HG02938 (cell line): ENCODE data around the gene OR51M1.
"Not testable (repeated sequence)": the region's sequence is repeated elsewhere in the genome, so short reads cannot be mapped to it uniquely, and the experiment has no call there.

ENCODE experiments used
- ATAC-seq: cut with Tn5 transposase; IDR thresholded peaks from one replicate; pipeline ENCODE4 v1.9.1; 2021; ENCODE audit warnings: mild to moderate bottlenecking, moderate library complexity; ENCODE audit not compliant: unreplicated experiment

OR51M1 gene, protein sequence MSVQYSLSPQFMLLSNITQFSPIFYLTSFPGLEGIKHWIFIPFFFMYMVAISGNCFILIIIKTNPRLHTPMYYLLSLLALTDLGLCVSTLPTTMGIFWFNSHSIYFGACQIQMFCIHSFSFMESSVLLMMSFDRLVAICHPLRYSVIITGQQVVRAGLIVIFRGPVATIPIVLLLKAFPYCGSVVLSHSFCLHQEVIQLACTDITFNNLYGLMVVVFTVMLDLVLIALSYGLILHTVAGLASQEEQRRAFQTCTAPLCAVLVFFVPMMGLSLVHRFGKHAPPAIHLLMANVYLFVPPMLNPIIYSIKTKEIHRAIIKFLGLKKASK

DNA sequence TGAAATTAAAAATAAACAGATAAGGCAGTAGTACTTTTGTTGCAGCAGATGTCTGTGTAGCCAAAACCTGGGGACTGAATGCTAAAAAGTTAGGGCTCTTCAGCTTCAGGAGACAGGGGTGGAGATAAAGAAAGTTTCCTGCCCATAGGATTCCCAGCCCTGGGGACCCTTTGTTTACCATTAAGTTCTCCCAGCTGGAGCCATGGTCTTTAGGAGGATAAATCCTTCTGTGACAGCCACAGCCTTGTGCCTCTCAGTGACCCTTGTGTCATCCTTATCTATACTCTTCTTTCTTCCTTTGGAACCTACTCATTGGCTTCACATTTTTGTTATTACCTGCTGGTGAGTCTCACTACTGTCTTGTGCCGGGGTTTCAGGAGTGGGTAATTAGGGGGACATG is at the start of gene OR51M1:
OR51M1 (plus strand) TSS at position 237 of the 400 bp plus-strand sequence. CDS start 5,587 bp downstream, outside the sequence.
- no peak for ATAC-seq

DNA sequence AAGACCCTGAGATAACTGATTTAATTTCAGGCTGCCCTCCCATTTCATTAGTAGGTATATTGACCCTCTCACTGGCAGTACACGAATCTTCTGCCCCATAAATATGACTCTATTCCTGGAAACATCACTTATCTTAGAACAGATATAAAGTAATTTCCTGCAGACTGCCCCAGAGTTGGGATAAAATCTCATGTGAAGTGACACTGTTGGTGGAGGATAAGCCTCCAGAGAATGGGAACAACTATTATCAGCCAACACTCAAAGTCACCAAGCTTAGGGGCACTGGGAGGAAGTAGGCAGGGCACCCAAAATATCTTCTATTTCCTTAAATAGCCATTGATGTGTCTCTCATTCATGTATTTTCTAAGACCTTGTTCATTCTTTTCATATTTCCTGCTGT is 48.4 kb upstream of the OR51M1 start:
- ATAC-seq: no peak

GRCh38 chr11:5336331-5336730 is 47.3 kb upstream of the OR51M1 start:
- no peak for ATAC-seq

GRCh38 chr11:5337253-5337652 is 46.4 kb upstream of the OR51M1 start:
- ATAC-seq: peak; percentile 29

GRCh38 chr11:5339771-5340322 is 43.8 kb upstream of the OR51M1 start:
- ATAC-seq: peak; percentile 75

- ATAC-seq: no peak
Observed at GRCh38 chr11:5343474-5344335, 39.9 kb upstream of the OR51M1 start, which contains the start of gene OR51B5. Gene OR51B5 (minus strand): TSS chr11:5343524. CDS start chr11:5343524, 0 bp downstream.

DNA sequence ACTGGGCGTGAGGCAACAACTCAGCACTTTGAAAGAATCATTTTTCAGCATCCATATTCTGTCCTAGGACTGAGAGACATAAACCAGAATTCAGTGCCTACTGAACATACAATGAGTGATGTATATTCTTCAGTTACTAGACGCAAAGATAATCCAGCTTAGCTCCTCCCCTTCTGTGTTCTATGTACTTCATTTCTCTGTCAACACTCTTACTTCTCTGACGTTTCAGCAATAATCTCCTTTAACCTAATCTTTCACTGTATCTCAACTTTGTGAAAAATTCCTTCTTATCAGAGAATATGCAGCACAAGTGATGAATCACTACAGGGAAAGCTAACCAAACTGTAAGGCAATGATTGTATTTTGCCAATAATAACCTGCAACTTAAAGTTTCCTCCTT is 37.8 kb upstream of the OR51M1 start:
- no peak for ATAC-seq

DNA sequence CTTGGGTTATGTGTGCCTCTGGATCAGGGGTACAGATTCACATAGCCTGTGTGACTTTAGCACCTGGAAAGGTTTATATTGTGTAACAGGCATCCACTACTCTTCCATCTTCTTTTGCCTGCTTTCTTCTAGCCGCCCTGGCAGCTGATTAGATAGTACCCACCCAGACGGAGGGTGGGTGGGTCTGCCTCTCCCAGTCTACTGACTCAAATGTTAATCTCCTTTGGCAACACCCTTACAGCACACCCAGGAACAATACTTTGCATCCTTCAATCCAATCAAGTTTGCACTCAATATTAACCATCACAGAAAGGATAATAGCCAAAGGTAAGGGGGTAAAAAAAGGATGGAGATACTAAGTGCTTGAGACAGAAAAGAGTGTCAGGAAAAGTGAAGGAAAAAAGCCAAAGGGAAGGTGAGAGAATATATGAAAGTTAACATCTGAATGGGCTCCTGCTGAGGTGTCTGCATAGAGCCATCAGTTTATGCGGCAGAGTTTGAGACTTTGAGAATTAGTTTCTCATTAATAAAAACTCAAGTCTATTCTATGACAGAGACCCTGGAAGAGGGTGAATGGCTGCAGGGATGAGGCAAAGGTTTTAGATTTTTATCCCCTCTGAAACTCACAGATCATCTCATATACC is 34.9 kb upstream of the OR51M1 start:
- no peak for ATAC-seq

GRCh38 chr11:5349550-5349949 is 34.1 kb upstream of the OR51M1 start:
- ATAC-seq: no peak

DNA sequence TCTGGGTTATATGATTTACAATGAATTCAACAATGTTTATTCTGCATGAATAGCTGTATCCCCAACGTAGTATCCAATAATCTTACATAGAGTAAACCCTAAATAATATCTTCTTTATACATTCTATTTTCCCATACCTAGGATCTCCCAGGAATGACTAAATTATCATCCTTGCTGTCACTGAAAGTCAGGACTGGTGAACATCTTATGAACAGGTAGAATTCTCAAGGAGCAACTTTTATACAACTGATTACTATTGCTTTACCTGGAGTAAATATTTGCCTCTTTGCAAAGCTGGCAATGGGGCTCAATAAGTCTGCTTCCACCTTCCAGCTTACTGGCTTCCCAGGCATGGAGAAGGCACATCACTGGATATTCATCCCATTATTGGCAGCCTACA is 32.4 kb upstream of the OR51M1 start, which contains the start of gene OR51B6:
OR51B6 (plus strand) TSS at position 301 of the 400 bp plus-strand sequence; CDS start at position 301, 0 bp downstream.
- ATAC-seq: no peak

DNA sequence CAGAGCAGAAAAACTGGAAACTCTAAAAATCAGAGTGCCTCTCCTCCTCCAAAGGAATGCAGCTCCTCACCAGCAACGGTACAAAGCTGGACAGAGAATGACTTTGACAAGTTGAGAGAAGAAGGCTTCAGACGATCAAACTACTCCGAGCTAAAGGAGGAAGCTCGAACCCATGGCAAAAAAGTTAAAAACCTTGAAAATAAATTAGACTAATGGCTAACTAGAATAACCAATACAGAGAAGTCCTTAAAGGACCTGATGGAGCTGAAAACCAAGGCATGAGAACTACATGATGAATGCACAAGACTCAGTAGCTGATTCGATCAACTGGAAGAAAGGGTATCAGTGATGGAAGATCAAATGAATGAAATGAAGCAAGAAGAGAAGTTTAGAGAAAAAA is 27.6 kb upstream of the OR51M1 start:
- not testable (repeated sequence) for ATAC-seq

DNA sequence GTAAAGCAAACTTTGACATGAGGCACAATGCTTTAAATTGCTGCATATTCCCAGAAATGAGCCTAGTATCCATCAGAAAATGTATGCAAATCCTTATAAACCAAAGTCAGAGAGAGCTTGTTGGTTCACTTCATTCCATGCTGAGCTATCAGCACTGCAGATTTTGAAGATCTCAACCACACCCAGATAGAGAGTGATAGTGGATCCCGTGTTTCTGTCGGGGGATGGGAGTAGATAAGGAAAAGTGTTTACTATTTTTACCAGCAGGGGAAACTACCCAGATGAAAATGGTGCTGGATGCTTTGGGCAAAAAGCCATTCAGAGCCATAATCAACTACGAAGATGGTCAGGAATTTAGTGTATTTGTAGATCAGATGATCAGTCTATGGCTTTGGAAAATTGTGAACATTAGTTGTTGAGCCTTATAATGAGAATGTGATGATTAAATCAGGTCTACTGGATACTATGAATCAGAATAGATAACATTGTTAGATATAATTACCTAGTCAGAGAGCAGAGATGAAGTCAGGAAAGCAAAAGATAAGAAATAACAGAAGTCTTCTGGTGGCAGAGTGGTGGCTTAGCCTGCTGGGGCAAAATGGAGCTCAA is 21.5 kb upstream of the OR51M1 start:
- ATAC-seq: no peak

GRCh38 chr11:5363679-5364078 is 19.9 kb upstream of the OR51M1 start:
- no peak for ATAC-seq

- no peak for ATAC-seq
Observed at GRCh38 chr11:5364214-5364613, 19.4 kb upstream of the OR51M1 start.

- not testable (repeated sequence) for ATAC-seq
Observed at GRCh38 chr11:5366365-5366764, 17.2 kb upstream of the OR51M1 start.

- ATAC-seq: no peak
Observed at GRCh38 chr11:5366856-5367255, 16.8 kb upstream of the OR51M1 start.

GRCh38 chr11:5367448-5368074 is 16.1 kb upstream of the OR51M1 start:
- no peak for ATAC-seq

GRCh38 chr11:5368502-5369043 is 15.0 kb upstream of the OR51M1 start:
- ATAC-seq: peak; percentile 53

DNA sequence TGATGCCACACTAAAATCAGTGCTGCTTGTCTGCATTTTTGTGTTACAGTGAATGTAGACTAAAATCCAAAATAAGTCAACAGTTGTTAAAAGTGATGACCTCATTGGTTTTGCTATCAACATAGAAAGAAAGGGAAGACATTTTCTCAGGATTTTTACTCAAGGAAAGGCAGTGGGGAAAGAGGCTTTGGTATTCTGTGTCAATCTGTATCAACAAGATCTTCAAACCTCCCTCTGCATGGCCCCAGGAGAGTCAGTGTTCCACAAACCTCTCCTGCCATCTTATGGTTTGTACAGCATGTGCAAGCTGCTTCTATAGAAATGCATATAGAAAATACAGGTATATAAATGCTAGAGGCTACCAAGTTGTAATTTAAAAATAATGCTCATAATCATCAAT is 13.8 kb upstream of the OR51M1 start:
- peak; percentile 43 for ATAC-seq
